Hepatocyte (in vitro differentiated cells): ENCODE results near the gene CABYR. TPM values are rescaled to one million over a fixed set of nuclear protein-coding genes. Genes with fewer than 3 reads are reported as not detected.

Source experiments
- DNase-seq: peaks from one replicate; pipeline ENCODE4 v3.0.0-alpha.2; 2016; ENCODE audit warnings: low spot score
- H2AFZ ChIP-seq: fragments of 200-600 bp; sonication (generic); 2 replicates; pipeline ENCODE4 v1.6.0; 2016; ENCODE audit warnings: antibody characterized with exemption, mild to moderate bottlenecking
- H3K27ac ChIP-seq: fragments of 200-600 bp; sonication (generic); 2 replicates; pipeline ENCODE4 v1.5.1; 2016; ENCODE audit warnings: mild to moderate bottlenecking
- H3K27me3 ChIP-seq: fragments of 200-600 bp; sonication (generic); 2 replicates; pipeline ENCODE4 v1.6.1; 2016
- H3K36me3 ChIP-seq: fragments of 200-600 bp; sonication (generic); replicated peaks from 2 replicates; pipeline ENCODE4 v1.5.1; 2016; ENCODE audit warnings: low read depth; ENCODE audit not compliant: insufficient read depth
- H3K4me1 ChIP-seq: fragments of 200-600 bp; sonication (generic); 2 replicates; pipeline ENCODE4 v1.5.1; 2016; ENCODE audit warnings: mild to moderate bottlenecking, moderate library complexity; ENCODE audit not compliant: insufficient read depth
- H3K4me2 ChIP-seq: fragments of 200-600 bp; sonication (generic); 2 replicates; pipeline ENCODE4 v1.6.0; 2016
- H3K4me3 ChIP-seq: fragments of 200-600 bp; sonication (generic); 2 replicates; pipeline ENCODE4 v1.5.1; 2016; ENCODE audit warnings: mild to moderate bottlenecking
- H3K79me2 ChIP-seq: fragments of 200-600 bp; sonication (generic); 2 replicates; pipeline ENCODE4 v1.6.0; 2017; ENCODE audit warnings: mild to moderate bottlenecking
- H3K9me2 ChIP-seq: fragments of 200-600 bp; sonication (generic); replicated peaks from 2 replicates; pipeline ENCODE4 v1.6.0; 2017; ENCODE audit warnings: mild to moderate bottlenecking; ENCODE audit not compliant: insufficient read depth
- H3K9me3 ChIP-seq: fragments of 200-600 bp; sonication (generic); 2 replicates; pipeline ENCODE4 v1.5.1; 2016; ENCODE audit warnings: low read depth, mild to moderate bottlenecking
- H4K20me1 ChIP-seq: fragments of 200-600 bp; sonication (generic); 2 replicates; pipeline ENCODE4 v1.6.0; 2016; ENCODE audit warnings: mild to moderate bottlenecking; ENCODE audit not compliant: insufficient read depth, poor library complexity, severe bottlenecking
- CTCF ChIP-seq: fragments of 200-600 bp; sonication (generic); IDR thresholded peaks from 2 replicates; pipeline ENCODE4 v1.5.1; 2016; ENCODE audit warnings: antibody characterized with exemption, mild to moderate bottlenecking; ENCODE audit not compliant: poor library complexity
- EZH2 ChIP-seq: fragments of 200-600 bp; sonication (generic); IDR thresholded peaks from 2 replicates; pipeline ENCODE4 v1.6.1; 2016; ENCODE audit warnings: antibody characterized with exemption, mild to moderate bottlenecking, borderline replicate concordance
- EZH2phosphoT487 ChIP-seq: fragments of 200-600 bp; sonication (generic); IDR thresholded peaks from one replicate; pipeline ENCODE4 v1.6.1; 2018; ENCODE audit warnings: antibody characterized with exemption, mild to moderate bottlenecking, low read depth, moderate library complexity; ENCODE audit not compliant: unreplicated experiment, severe bottlenecking
- WGBS: methylation state at CpG from one replicate; pipeline ENCODE4 v1.1.6; 2016; ENCODE audit warnings: low lambda C conversion rate; ENCODE audit errors: missing lambda C conversion rate; 5-methylcytosine and 5-hydroxymethylcytosine counted together
- polyA plus RNA-seq: library from polyadenylated mRNA; unstranded; fragments of >200 nt; fragmentation: Nextera tagmentation; extraction: Ambion mirVana; gene quantifications from 2 replicates; pipeline ENCODE4 v1.2.1, GENCODE V29; 2016
- total RNA-seq: library from RNA; depleted of rRNA; stranded (reverse); fragments of >200 nt; gene quantifications from 2 replicates; pipeline ENCODE4 v1.2.3, GENCODE V29; 2014

CABYR gene
- total and polyA plus RNA-seq, 2 experiments from 2014 or later, result 3.6 to 5.3 TPM

- no peak overlapping the region for H3K4me2 ChIP-seq
- TF ChIP-seq CTCF, result no peak
- no peak for TF ChIP-seq EZH2phosphoT487
- no peak for TF ChIP-seq EZH2
- 95% methylated on average over 1 of the region's 1 CpG for WGBS
- no peak overlapping the region for H2AFZ ChIP-seq
- H3K9me2 ChIP-seq, result no peaks in the 10 kb centered on the region
- no peaks in the 10 kb centered on the region for H3K4me1 ChIP-seq
- no peaks in the 10 kb centered on the region for H3K27me3 ChIP-seq
- no peaks in the 10 kb centered on the region for H3K36me3 ChIP-seq
- H3K27ac ChIP-seq, result no peak overlapping the region
- no peak for DNase-seq
- no peaks in the 10 kb centered on the region for H4K20me1 ChIP-seq
- H3K4me3 ChIP-seq, result no peak overlapping the region
- H3K79me2 ChIP-seq, result no peaks in the 10 kb centered on the region
- no peaks in the 10 kb centered on the region for H3K9me3 ChIP-seq
These were observed 58.5 kb downstream of the CABYR start for GRCh38 chr18:24197412-24197811.

- Histone ChIP-seq H3K36me3 (no peaks in the 10 kb centered on the region), H3K4me3 (no peak overlapping the region), H3K27me3 (no peaks in the 10 kb centered on the region), H4K20me1 (no peaks in the 10 kb centered on the region), H2AFZ (no peak overlapping the region), H3K4me2 (no peak overlapping the region), H3K79me2 (no peaks in the 10 kb centered on the region), H3K9me3 (no peaks in the 10 kb centered on the region), H3K4me1 (no peaks in the 10 kb centered on the region), H3K27ac (no peak overlapping the region), H3K9me2 (no peaks in the 10 kb centered on the region)
- 90% methylated on average over 9 of the region's 9 CpGs for WGBS
- TF ChIP-seq EZH2phosphoT487, result no peak
- TF ChIP-seq CTCF, result no peak
- no peak for TF ChIP-seq EZH2
- DNase-seq, result no peak
These were observed 59.6 kb downstream of the CABYR start for GRCh38 chr18:24198461-24198860.

GRCh38 chr18:24199372-24199962 lies 60.6 kb downstream of the CABYR start:
- Histone ChIP-seq H3K27me3 (no peaks in the 10 kb centered on the region), H3K27ac (no peak overlapping the region), H3K4me2 (no peak overlapping the region), H3K9me2 (no peaks in the 10 kb centered on the region), H3K4me1 (no peaks in the 10 kb centered on the region), H3K9me3 (no peaks in the 10 kb centered on the region), H3K79me2 (no peaks in the 10 kb centered on the region), H3K4me3 (no peak overlapping the region), H4K20me1 (no peaks in the 10 kb centered on the region), H3K36me3 (no peaks in the 10 kb centered on the region), H2AFZ (no peak overlapping the region)
- 79% methylated on average over 4 of the region's 5 CpGs for WGBS
- no peak for DNase-seq
- TF ChIP-seq EZH2 (no peak), EZH2phosphoT487 (no peak), CTCF (no peak)
